Hematopoietic multipotent progenitor cell treated with erythropoietin and hydrocortisone succinate and interleukin-3 and kit ligand, for 6 days (in vitro differentiated cells): Measurements from ENCODE around the gene PTPN18.
A peak's percentile ranks its signal among the peaks of the same experiment; 100 is the strongest.

ENCODE experiments used
- DNase-seq: peaks from one replicate; pipeline ENCODE4 v3.0.0-alpha.2; 2015

The PTPN18 gene

DNA sequence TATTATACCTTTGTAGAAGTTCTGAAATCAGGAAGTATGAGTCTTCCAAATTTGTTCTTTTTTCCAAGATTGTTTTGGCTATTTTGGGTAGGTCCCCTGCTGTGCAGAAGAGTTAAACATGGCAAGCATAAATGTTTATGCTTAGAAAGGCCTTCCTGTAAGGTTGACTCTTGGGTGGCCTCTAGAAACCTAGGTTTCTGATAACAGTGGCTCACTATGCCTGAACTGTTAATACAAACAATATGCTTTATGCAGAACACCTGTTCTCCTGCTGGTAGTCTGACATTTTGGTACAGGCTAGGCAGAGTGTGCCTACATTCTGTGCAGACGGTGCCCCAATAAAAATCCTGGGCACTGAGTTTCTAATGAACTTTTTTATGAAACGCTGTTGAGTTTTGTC lies 10.1 kb downstream of the PTPN18 start:
- DNase-seq = no peak

DNA sequence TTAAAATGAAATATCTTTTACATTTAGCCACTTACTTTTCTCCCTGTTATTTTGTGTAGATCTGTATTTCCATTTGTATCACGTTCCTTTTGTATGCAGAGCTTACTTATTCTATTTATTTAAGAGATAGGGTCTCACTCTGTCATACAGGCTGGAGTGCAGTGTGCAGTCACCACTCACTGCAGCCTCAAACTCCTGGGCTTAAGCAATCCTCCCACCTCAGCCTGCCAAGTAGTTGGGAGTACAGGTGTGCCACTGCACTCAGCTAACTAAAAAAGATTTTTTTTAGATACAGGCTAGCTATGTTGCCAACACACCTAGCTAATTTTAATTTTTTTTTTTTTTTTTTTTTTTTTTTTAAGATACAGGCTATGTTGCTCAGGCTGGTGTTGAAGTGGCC lies 10.9 kb downstream of the PTPN18 start:
- no peak for DNase-seq

DNA sequence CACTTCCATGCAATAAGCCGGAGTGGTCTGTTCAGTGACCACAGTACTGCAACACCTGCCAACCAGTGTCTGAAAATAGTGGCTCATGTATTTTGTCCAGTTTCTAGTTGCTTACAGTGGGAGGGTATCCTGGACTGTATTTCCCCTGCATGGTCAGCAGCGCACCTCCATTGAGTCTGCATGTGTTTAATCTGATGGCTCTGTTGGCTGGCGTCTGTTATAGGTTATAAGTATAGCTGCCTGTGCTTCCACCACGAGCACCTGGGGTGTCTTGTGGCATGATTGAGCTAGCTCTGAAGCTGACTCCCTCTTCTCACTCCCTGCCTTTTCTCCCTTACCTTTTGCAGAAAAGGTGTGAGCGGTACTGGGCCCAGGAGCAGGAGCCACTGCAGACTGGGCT lies 12.9 kb downstream of the PTPN18 start:
- no peak for DNase-seq

DNA sequence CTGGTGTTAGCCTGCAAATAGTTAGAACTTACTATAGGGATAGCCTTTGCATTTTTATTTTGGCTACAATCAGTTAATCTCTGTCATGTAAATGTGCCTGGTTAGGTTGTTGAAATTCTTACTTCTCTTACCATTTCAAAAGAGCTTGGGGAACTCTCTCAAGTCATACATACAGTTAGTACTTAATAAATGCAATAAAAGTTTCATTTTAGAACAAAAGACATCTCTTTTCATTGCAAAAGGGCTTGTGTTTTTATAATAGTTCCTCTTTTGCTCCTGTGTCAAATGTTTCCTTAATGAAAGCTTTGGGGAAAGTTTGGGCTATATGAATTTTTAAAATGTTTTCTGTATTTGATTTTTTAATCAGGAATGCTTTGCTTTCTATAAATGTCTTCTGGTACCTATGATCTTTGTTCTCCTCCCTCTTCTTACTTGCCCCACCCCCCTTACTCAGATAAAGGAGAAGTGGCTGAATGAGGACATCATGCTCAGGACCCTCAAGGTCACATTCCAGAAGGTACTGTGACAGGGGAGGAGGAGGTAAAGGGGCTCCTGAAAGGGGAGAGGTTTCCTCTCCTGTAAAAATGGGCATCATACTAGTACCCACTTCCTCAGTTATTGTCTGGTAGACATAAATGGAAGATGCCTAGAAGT lies 13.6 kb downstream of the PTPN18 start:
- DNase-seq = no peak

DNA sequence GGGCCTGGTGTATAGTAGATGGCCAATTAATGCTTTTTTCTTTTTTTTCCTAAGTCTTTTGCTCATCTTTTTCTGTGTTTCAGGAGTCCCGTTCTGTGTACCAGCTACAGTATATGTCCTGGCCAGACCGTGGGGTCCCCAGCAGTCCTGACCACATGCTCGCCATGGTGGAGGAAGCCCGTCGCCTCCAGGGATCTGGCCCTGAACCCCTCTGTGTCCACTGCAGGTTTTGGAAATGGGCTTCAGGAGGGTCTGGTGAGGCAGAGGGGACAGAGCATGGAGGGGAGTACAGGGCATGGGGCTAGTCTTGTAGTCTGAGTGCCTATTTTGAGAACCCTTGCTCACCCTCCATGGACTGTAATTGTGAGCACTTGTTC lies 14.1 kb downstream of the PTPN18 start:
- no peak for DNase-seq

DNA sequence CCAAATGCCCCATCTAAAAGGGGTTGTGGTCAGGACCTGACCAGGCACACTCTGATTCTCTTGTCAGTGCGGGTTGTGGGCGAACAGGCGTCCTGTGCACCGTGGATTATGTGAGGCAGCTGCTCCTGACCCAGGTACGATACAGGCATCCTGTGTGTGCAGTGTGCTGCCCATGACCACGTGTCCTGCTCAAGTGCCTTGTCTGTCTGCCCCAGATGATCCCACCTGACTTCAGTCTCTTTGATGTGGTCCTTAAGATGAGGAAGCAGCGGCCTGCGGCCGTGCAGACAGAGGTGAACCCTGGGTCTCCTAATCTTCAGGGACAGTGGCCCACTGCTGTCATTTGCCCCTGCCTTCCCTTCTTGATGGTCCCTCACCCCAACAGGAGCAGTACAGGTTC lies 14.6 kb downstream of the PTPN18 start:
- no peak for DNase-seq

DNA sequence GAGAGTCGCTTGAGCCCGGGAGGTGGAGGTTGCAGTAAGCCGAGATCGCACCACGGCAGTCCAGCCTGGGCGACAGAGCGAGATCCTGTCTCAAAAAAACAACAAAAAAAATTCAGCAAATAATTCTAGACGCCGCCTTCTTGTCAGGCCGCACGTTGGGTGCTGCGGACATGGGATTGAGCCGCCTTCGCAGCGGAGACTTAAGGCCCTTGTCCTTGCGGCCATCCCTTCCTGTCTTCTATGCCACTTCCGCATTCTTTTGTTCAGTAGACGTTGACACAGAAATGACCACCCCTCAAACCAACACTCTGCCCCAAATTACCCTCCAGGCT lies 15.8 kb downstream of the PTPN18 start:
- peak; percentile 76 for DNase-seq

DNA sequence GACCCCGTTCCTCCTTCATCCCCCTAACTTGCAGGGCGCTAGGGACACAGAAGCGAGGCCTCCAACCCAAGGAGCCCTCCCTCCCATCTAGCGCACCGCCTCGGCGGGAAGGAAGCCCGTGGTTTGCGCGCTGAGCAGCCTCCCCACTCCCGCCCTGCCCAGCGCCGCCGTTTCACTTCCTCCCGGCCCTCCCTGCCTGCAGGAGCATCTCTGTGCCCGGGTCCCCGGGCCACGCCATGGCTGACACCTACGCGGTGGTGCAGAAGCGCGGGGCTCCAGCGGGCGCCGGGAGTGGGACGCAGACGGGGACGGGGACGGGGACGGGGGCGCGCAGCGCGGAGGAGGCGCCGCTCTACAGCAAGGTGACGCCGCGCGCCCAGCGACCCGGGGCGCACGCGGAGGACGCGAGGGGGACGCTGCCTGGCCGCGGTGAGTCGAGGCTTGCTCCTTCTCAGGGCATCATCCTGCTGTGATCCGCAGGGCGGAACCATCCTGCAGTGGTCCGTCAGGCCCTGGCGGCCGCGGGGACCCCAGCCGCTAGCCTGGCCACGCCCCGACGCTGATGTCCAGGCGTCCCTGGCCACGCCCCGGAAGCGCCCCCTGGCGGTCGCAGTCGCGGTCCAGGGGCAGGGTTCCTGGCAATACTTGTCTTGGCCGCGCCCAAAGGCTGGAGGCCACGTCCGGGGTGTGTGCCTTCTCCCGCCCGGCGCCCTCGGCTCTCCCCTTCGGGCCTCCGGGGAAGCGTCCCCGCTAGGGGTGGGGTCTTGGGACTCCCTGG lies 16.4 kb downstream of the PTPN18 start:
- DNase-seq = peak; percentile 92

DNA sequence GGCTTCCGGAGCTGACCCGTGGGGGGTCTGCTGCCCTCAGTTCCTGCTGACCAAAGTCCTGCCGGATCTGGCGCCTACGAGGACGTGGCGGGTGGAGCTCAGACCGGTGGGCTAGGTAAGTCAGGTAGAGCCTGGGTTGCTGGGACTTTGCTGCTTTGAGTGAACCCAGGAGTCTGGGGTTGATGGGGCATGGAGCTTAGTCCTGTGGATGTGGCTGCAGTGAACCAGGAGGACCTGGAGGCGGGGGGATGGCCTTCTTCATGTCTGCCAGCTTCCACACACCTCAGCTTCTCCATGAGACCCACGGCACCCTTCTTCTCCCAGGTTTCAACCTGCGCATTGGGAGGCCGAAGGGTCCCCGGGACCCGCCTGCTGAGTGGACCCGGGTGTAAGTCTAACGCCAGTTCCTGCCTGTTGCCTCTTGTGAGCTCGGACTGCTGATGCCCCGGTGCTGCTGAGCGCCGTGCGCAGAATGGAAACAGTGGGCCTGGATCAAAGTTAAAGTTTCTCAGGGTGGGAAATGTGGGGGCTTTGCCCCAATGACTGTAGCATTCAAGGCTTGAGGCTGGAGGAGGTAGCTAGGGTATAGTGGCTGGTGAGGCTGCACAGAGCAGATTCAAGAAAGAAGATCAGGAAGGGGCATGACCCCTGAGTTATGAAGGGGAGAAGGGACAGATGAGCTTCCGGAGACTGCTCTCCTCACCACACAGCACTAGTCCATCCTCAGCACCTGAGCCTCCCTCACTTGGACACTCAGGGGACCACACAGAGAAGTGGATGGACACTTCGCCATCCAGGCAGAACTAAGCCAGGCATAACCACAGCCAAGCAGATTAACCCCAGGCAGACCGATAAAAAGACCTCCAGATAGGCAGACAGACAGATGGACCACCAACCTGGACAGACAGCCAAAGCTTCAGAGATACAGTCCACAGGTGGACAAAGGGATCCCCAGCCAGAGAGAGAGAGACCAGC lies 17.3 kb downstream of the PTPN18 start:
- peak; percentile 33 for DNase-seq

DNA sequence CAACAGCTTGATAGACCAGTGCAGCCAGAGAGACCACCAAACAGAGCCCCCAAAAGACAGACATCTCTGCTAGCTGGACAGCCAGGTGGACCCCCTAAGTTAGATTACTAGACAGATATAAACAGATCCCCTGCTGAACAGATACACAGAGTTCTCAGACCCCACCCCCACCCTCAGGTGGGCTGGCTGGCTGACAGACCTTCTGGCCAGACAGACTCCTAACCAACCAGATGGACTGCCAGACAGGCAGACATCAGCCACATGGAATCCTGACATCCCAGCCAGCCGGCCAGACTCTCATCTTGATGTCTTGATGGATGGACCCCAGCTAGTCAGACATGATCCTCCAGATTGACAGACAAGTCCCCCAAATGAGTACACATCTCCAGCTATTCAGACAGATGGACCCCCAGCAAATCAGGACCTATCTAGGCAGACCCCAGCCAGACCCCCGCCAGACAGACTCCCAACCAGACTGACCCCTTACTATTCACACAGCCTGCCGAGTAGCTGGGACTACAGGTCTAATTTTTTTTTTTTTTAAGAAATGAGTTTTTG lies 18.0 kb downstream of the PTPN18 start:
- DNase-seq = no peak

DNA sequence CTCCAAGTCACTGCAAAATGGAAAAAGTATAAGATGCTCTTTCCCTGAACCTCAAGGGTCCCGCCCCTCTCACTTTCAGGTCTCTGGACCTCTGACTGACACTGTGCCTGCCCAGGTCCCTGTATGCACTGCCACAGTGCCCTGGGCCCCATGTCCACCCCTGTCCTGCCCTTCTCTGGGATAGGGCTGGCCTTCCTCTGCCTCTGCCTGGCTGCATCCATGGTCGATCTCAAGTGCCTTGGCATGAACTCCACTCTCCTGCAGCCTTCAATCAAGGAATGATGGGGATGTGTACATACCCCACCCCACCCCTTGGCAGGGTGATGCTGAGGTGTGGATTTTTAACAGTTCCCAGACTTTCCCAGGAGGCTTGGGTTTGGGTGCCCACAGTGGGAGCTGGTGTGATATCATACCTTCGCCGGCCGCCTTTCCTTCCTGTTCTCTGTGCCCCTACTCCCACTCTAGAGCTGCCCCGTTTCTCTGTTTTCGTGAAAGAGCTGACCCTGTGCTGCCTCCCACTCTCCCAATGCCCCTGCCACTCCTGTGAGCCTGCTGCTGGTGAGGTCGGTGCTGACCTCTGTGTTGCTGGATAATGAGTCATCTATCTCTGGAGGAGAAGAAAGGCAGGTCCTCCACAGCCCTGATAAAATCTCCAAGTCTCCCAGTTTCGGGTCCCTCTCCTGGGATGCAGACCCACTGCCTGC lies 18.9 kb downstream of the PTPN18 start:
- DNase-seq = no peak

DNA sequence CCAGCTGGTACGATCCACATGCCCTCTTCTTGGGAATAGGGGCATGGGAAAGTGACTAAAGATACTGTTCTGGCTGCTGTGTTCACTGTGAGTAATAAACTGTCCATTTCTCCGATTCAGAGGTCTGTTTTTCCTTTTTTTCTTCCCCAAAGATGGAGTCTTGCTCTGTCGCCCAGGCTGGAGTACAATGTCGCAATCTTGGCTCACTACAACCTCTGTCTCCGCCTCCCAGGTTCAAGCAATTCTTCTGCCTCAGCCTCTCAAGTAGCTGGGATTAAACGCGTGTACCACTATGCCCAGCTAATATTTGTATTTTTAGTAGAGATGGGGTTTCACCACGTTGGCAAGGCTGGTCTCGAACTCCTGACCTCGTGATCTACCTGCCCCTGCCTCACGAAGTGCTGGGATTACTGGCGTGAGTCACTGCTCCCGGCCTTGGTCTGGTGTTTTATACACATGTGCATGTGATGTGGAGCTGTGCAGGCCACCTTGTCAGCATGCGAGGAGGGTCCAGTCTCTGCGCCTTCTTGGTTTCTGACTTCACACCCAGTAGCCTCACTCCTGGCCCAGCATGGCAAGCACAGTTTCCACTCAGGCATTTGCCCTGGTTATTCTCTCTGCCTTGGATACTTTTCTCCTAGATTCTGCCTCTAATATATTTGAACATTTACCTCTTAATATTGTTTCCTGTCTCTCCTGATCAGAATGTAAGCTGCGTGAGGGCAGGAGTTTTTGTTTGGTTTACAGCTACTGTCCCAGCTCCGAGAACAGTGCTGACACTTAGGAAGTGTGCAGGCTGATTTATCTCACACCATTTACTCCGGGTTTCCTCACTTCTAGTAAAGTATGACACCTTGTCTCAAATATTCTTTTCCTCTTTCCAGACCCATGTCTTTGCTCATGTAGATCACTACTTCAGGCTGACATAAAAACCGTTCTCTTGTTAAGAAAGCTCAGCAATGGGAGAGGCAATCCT lies 19.7 kb downstream of the PTPN18 start:
- no peak for DNase-seq

DNA sequence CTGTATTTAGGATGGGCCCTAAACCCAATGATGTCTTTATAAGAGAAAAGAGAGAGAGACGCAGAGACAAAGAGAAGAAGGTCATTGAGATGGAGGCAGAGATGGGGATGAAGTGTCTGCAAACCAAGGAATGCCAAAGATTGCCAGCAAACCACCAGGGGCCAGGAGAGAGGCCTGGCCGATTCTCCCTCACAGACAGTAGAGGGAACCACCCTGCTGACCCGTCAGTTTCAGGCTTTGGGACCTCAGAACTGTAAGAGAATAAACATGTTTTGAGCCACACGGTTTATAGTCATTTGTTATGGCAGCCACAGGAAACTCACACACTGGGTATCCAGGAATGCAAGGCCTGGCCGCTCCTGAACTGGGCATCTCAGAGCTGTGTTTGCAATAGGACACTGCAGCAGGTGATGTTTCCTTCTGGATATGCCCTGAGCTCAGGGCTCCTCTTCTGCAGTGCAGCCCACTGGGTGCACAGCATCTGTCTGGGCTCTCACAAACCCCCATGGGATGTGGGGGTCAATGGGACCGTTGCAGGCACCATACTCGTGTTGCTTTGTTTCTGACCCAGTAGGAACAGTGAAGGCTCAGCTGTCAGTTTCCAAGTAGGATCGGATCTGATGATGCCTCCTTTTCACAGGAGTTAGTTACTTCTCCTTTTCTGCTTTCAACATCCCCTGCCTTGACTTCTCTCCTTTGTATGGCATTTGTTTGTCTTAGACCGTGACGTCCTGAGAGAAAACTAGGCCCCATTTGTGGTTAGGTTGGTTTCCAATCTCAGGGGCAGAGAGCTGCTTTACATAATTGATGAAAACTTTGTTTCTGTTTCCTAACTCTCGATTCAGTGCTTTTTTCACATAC lies 20.8 kb downstream of the PTPN18 start:
- no peak for DNase-seq

DNA sequence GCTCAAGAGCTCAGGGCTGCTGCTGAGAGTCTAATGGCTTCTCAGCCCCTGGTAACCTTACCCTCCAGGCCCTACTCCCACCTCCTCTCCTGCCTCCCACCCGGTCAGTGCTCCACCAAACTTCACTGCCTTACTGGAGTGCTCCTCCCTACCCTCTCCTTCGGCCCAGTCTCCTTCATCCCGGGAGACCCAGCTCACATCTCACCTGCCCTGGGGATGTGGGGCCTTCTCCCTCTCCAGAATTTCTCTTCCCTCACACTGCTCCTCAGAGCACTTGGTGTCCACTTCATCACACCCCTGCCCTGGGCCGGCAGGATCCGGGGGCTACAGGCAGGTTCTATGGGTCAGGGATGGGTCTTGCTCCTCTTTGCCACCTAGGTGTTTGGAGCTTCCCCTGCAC lies 21.6 kb downstream of the PTPN18 start:
- DNase-seq = no peak

DNA sequence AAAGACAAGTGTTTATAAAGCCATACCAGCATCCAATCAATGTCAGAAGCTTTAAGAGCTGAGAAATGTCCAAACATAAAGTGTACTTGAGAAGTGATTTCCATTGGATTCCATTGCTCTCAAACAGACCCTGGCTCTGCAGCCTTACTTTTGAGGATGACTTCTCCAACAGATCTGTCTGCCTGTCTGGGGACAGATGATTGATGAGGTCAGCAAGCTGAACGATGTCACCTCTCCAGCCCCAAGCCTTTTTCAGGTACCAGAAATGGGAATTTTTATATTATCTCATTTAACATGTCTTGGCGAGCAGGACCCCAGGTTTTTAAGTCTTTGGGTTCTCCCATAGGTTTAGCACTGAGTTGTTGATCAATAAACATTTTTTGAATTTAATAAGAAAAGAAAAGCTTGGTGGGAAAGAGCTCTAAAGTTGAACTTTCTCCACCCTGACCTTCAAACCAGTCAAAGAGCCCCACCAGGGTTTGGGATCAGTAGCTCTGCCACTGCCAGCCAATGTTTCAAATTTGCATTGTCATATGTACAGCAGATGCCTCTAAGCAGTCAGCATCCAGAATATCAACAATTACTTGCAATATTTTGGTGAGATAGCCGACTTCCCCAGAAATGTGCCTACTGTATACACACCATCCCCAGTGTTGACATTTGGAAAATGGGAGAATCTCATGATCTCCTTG lies 22.5 kb downstream of the PTPN18 start:
- no peak for DNase-seq

DNA sequence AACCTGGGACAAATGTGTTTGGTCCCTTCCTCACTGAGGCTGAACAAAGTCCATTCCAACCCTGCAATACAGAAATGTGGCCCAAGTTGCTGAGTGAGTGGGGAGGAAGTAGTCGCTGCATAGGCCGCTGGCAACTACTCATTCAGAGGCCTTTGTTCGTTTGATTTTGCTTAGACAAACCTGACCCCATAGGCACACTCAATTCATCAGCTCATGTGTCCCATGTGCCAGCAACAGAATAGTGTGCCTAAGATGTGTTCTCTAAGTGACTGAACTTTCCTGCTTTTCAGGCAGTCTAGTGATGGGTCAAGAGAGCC lies 23.0 kb downstream of the PTPN18 start:
- no peak for DNase-seq

DNA sequence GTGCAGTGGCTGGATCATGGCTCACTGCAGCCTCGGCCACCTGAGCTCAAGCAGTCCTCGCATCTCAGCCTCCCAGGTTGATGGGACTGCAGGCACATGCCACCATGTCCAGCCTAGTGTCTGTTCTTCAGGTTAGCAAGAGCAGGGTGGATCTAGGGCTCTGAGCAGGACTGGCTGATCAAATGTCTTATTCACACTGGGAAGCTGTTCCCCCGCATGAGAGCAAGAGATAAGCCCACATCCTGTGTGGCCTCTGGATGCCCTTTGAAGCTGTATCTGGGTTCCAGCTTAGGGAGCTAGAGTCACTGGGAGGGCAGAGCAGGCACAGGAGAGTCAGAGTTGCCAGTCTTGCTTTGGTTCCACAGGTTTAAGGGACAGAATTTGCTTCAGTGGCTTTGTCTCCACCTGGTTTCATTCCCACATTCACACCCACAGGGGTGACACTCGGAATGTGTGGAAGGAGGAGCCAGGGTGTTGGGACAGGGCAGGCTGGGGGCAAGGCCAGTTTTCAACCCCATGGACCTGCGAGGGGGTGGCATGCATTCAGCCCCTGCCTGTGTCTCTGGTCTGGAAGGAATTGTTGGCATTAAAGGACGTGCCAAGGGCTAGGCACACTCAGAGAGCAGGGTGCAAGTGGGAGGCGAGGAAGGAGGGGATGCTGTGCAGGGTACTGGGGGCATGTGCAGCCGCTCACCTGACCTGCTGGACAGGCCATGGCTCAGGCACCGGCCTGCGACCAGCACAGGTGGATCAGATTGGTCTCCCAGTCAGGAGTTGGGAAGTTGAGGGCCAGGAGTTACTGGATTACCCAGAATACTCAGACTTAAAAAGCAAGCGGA lies 24.5 kb downstream of the PTPN18 start:
- peak; percentile 88 for DNase-seq

DNA sequence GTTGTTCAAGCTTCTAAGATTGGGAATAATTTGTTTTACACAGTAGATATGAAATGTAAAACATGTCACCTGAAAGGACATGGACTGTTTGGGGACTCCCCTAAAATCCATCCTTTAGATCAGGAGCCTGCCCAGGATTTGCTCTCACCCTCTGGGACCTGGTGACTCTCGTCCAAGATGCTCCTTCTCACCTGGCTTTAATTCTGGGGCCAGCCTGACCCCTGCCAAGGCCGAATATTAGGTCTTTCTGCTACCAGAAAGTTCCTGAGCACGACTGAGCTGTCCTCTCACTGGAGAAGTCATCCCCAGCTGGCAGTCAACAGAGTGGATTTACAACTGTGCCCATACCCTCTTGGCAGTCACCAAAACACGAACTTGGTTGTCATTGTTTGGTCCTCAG lies 25.3 kb downstream of the PTPN18 start:
- no peak for DNase-seq

DNA sequence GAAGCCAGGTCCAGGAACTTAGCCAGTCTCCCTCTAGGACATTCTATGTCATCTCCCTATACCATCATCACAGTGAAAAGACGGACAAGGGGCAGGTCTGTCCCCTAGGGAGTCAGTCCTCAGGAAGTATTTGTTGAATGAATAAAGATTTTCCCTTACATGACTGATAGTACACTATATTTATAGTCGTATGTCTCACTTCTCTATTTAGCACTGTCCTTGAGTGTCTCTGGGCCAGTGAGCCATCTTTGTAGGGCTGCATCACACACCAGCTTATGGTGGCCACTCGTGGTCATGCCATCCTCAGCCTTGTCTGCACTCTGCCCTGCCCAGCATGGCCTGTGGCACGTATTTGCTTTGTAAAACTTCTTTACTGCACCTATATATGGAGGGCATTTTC lies 25.8 kb downstream of the PTPN18 start:
- no peak for DNase-seq
